Gastrocnemius medialis (tissue), 4 donors: Measurements from ENCODE around the gene ITFG1.

ENCODE experiments used
- POLR2A ChIP-seq, 2 donors: fragments of 450-650 bp; IDR thresholded peaks; one replicate each; pipeline ENCODE4 v1.6.1; 2017; ENCODE audit warnings: antibody characterized with exemption in 2 of 2, mild to moderate bottlenecking in 2 of 2, moderate library complexity in 2 of 2
- TF ChIP-seq, protein P1 (sequence below), 5 experiments: fragments of 450-650 bp in 3 of 5; fragments of 200-600 bp in 2 of 5; sonication (generic) in 2 of 5; IDR thresholded peaks in 4 of 5; conservative IDR thresholded peaks in 1 of 5; 1 replicate in 4 of 5; 2 replicates in 1 of 5; pipeline ENCODE4 v1.5.1; 2016 to 2019; ENCODE audit warnings: antibody characterized with exemption in 5 of 5, mild to moderate bottlenecking in 3 of 5, moderate library complexity in 3 of 5

DNA sequence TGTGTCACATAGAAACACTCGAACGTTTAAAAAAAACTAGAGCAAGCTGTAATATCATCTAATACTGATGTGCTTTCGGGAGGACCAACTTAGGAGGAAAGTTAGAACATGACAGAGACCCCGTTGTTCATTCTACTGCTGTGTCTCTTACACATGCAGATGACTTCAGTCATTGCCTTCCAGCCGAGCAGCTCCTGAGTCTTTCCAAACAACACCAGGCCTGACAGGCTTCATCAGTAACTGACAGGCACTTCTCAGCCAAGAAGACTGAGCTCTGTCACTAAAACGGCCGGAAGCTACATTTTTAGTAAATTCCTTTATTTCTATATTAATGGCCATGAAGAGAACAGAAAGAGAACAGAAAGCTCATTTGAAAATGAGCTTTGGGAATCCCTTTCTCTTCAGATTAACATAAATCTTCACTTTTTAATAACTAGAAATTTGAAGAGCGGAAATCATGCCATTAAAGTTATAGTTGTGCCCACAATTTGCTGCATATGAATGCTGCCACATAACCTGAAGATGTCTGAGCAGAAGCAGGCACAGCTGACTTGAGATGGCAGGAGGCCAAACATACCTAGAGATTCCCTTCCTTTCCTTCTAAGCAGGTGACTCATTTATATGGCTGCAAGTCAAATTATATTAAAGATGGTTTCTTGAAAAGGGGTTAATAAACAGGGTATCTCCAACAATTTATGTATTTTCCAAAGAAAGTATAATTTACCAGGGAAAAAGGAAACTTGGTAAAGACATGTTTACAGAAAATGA is 148.9 kb downstream of the ITFG1 start:
- TF ChIP-seq, protein P1, sequence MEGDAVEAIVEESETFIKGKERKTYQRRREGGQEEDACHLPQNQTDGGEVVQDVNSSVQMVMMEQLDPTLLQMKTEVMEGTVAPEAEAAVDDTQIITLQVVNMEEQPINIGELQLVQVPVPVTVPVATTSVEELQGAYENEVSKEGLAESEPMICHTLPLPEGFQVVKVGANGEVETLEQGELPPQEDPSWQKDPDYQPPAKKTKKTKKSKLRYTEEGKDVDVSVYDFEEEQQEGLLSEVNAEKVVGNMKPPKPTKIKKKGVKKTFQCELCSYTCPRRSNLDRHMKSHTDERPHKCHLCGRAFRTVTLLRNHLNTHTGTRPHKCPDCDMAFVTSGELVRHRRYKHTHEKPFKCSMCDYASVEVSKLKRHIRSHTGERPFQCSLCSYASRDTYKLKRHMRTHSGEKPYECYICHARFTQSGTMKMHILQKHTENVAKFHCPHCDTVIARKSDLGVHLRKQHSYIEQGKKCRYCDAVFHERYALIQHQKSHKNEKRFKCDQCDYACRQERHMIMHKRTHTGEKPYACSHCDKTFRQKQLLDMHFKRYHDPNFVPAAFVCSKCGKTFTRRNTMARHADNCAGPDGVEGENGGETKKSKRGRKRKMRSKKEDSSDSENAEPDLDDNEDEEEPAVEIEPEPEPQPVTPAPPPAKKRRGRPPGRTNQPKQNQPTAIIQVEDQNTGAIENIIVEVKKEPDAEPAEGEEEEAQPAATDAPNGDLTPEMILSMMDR (IDR thresholded peaks at IDR 0.05 in 4 of 5, conservative IDR thresholded peaks at IDR 0.05 in 1 of 5) = no peak
- TF ChIP-seq POLR2A (IDR thresholded peaks at IDR 0.05) = no peak
